GM13977 (cell line): ENCODE data around the gene ITIH6.
"Not testable (repeated sequence)": the region's sequence is repeated elsewhere in the genome, so short reads cannot be mapped to it uniquely, and the experiment has no call there.

Experiments
- DNase-seq: peaks from one replicate; pipeline ENCODE4 v3.0.0; 2012; ENCODE audit warnings: low spot score
- CTCF ChIP-seq: IDR thresholded peaks from 2 replicates; pipeline ENCODE4 v1.5.1; 2012; ENCODE audit warnings: mild to moderate bottlenecking, control low read depth; ENCODE audit not compliant: insufficient read depth; ENCODE audit errors: extremely low read depth, missing control alignments
- in situ Hi-C: fragments of 300-500 bp; cut with MboI; formaldehyde crosslinking; loops from one replicate; pipeline ENCODE4 v1.12.0; 2022; ENCODE audit warnings: low sequenced_read_pairs, low pct_unique_long_range_greater_than_20kb, mixed read lengths, inconsistent platforms; ENCODE audit not compliant: unreplicated experiment

Gene ITIH6

GRCh38 chrX:54754854-54755253 lies 43.2 kb downstream of the ITIH6 start:
- TF ChIP-seq CTCF = no peak
- DNase-seq = no peak
- in situ Hi-C loops = no loop called here

GRCh38 chrX:54748626-54749025 lies 49.4 kb downstream of the ITIH6 start:
- no peak for TF ChIP-seq CTCF
- DNase-seq = no peak
- in situ Hi-C loops = no loop called here

GRCh38 chrX:54747733-54748393 lies 50.2 kb downstream of the ITIH6 start:
- no peak for TF ChIP-seq CTCF
- no peak for DNase-seq
- in situ Hi-C loops = no loop called here

GRCh38 chrX:54746928-54747327 lies 51.1 kb downstream of the ITIH6 start:
- TF ChIP-seq CTCF = no peak
- no peak for DNase-seq
- in situ Hi-C loops = no loop called here

GRCh38 chrX:54745676-54746075 lies 52.4 kb downstream of the ITIH6 start:
- no peak for DNase-seq
- in situ Hi-C loops = no loop called here
- no peak for TF ChIP-seq CTCF

GRCh38 chrX:54738567-54738966 lies 59.5 kb downstream of the ITIH6 start:
- DNase-seq, in situ Hi-C loops: not testable (repeated sequence)

GRCh38 chrX:54736298-54736942 lies 61.6 kb downstream of the ITIH6 start:
- DNase-seq, in situ Hi-C loops: not testable (repeated sequence)
